Neuronal stem cell (in vitro differentiated cells): Measurements from ENCODE around the gene C5orf58.
"Not testable (repeated sequence)": the region's sequence is repeated elsewhere in the genome, so short reads cannot be mapped to it uniquely, and the experiment has no call there.

ENCODE experiments used
- DNase-seq: peaks from one replicate; pipeline ENCODE4 v3.0.0-alpha.2; 2013; ENCODE audit warnings: low spot score
- H2AFZ ChIP-seq: one replicate; pipeline ENCODE4 v1.6.1; 2013; ENCODE audit warnings: mild to moderate bottlenecking, low read length, inconsistent platforms
- H2AK5ac ChIP-seq: 2 replicates; pipeline ENCODE4 v1.6.1; 2013; ENCODE audit warnings: low read depth, mild to moderate bottlenecking, inconsistent platforms, low read length, moderate library complexity, mixed read lengths
- H2BK120ac ChIP-seq: 2 replicates; pipeline ENCODE4 v1.6.1; 2013; ENCODE audit warnings: low read depth, mild to moderate bottlenecking, inconsistent platforms, low read length, moderate library complexity, mixed read lengths
- H2BK12ac ChIP-seq: one replicate; pipeline ENCODE4 v1.6.1; 2013; ENCODE audit warnings: low read length, inconsistent platforms
- H2BK15ac ChIP-seq: 2 replicates; pipeline ENCODE4 v1.6.1; 2013; ENCODE audit warnings: mild to moderate bottlenecking, low read length, inconsistent platforms, mixed read lengths
- H2BK5ac ChIP-seq: one replicate; pipeline ENCODE4 v1.6.1; 2013; ENCODE audit warnings: inconsistent platforms, mild to moderate bottlenecking, low read length, moderate library complexity
- H3K14ac ChIP-seq: one replicate; pipeline ENCODE4 v1.6.1; 2013; ENCODE audit warnings: low read length, inconsistent platforms
- H3K18ac ChIP-seq: 2 replicates; pipeline ENCODE4 v1.6.1; 2013; ENCODE audit warnings: low read length, inconsistent platforms
- H3K23ac ChIP-seq: 2 replicates; pipeline ENCODE4 v1.6.1; 2013; ENCODE audit warnings: low read depth, mild to moderate bottlenecking, mixed read lengths, low read length, inconsistent platforms; ENCODE audit not compliant: poor library complexity
- H3K27ac ChIP-seq: replicated peaks from 3 replicates; pipeline ENCODE4 v1.5.1; 2013; ENCODE audit warnings: low read length, inconsistent platforms
- H3K27me3 ChIP-seq, 3 experiments: 2 replicates each; pipeline ENCODE4 v1.6.1; 2013; ENCODE audit warnings: low read length in 3 of 3, mild to moderate bottlenecking in 2 of 3, inconsistent platforms in 1 of 3, low read depth in 1 of 3, mixed read lengths in 1 of 3, moderate library complexity in 1 of 3; ENCODE audit not compliant: control insufficient read depth in 3 of 3, insufficient read depth in 3 of 3
- H3K36me3 ChIP-seq, 2 donors: replicated peaks in 1 of 2; 2 replicates each; pipeline ENCODE4 v1.6.1; 2013; ENCODE audit warnings: low read length in 2 of 2; ENCODE audit not compliant: control insufficient read depth in 2 of 2, insufficient read depth in 2 of 2
- H3K4ac ChIP-seq: 2 replicates; pipeline ENCODE4 v1.6.1; 2013; ENCODE audit warnings: inconsistent platforms, mild to moderate bottlenecking, low read length, moderate library complexity
- H3K4me1 ChIP-seq, 2 donors: 1 replicate in 1 of 2; 2 replicates in 1 of 2; pipeline ENCODE4 v1.6.1; 2013; ENCODE audit warnings: low read length in 2 of 2, low read depth in 1 of 2; ENCODE audit not compliant: control insufficient read depth in 2 of 2, insufficient read depth in 1 of 2
- H3K4me2 ChIP-seq: one replicate; pipeline ENCODE4 v1.6.1; 2013; ENCODE audit warnings: mild to moderate bottlenecking, low read length, inconsistent platforms; ENCODE audit not compliant: insufficient read depth, poor library complexity, severe bottlenecking
- H3K4me3 ChIP-seq, 2 donors: 2 replicates each; pipeline ENCODE4 v1.5.1; 2013; ENCODE audit warnings: low read length in 2 of 2, mild to moderate bottlenecking in 2 of 2, inconsistent platforms in 1 of 2, moderate library complexity in 1 of 2
- H3K79me1 ChIP-seq: one replicate; pipeline ENCODE4 v1.6.1; 2013; ENCODE audit warnings: low read depth, mild to moderate bottlenecking, inconsistent platforms, low read length, moderate library complexity
- H3K9ac ChIP-seq: one replicate; pipeline ENCODE4 v1.6.1; 2013; ENCODE audit warnings: mild to moderate bottlenecking, low read depth, low read length, inconsistent platforms; ENCODE audit not compliant: poor library complexity
- H3K9me3 ChIP-seq, 2 donors: replicated peaks in 1 of 2; 2 replicates each; pipeline versions ENCODE3 to v1.6.1; 2013; ENCODE audit warnings: low read length in 2 of 2, mild to moderate bottlenecking in 2 of 2, inconsistent platforms in 1 of 2, low read depth in 1 of 2, mixed read lengths in 1 of 2, moderate library complexity in 1 of 2; ENCODE audit not compliant: control insufficient read depth in 2 of 2, insufficient read depth in 1 of 2
- H4K8ac ChIP-seq: one replicate; pipeline ENCODE4 v1.6.1; 2013; ENCODE audit warnings: low read depth, mild to moderate bottlenecking, inconsistent platforms, low read length, moderate library complexity
- H4K91ac ChIP-seq: one replicate; pipeline ENCODE4 v1.6.1; 2013; ENCODE audit warnings: low read length, low read depth, mild to moderate bottlenecking, inconsistent platforms; ENCODE audit not compliant: poor library complexity
- WGBS, 2 donors: extraction: QIAGEN DNeasy Blood & Tissue Kit; methylation state at CpG; one replicate each; pipeline ENCODE4 v1.1.7; 2013; ENCODE audit warnings: missing lambda C conversion rate in 2 of 2, mixed read lengths in 1 of 2; ENCODE audit not compliant: insufficient read length in 2 of 2, insufficient replicate concordance in 1 of 2; ENCODE audit errors: extremely low coverage in 2 of 2; 5-methylcytosine and 5-hydroxymethylcytosine counted together

The C5orf58 gene

GRCh38 chr5:170235876-170236864, 3.4 kb downstream of the C5orf58 start:
- Histone ChIP-seq H3K36me3 (no peaks in the 10 kb centered on the region), H3K9me3 (peaks cover 0 to 3% of the 10 kb centered on the region in 2 donors), H3K9ac (no peak overlapping the region), H2BK5ac (no peak overlapping the region), H2AK5ac (no peak overlapping the region), H3K4me1 (peaks cover 0 to 2% of the 10 kb centered on the region in 2 donors), H3K27me3 (no peaks in the 10 kb centered on the region), H4K8ac (no peak overlapping the region), H3K4me2 (no peak overlapping the region), H3K4ac (no peak overlapping the region), H2BK15ac (no peak overlapping the region), H3K4me3 (no peak overlapping the region), H3K14ac (no peak overlapping the region), H2BK12ac (no peak overlapping the region), H3K27ac (no peak overlapping the region), H4K91ac (no peak overlapping the region), H2BK120ac (no peak overlapping the region), H2AFZ (no peak overlapping the region), H3K23ac (no peak overlapping the region), H3K18ac (no peak overlapping the region), H3K79me1 (no peaks in the 10 kb centered on the region)
- WGBS, 2 donors = no CpG with 5 or more reads among the region's 3 CpGs
- DNase-seq = no peak

- H3K27ac ChIP-seq = no peak overlapping the region
- H2BK120ac ChIP-seq = no peak overlapping the region
- no peak overlapping the region for H3K4me3 ChIP-seq
- no peak overlapping the region for H2BK5ac ChIP-seq
- H3K4ac ChIP-seq = no peak overlapping the region
- H3K4me2 ChIP-seq = no peak overlapping the region
- H3K14ac ChIP-seq = no peak overlapping the region
- DNase-seq = no peak
- no peak overlapping the region for H2BK15ac ChIP-seq
- whole genome bisulfite sequencing, 2 donors = no CpG with 5 or more reads among the region's 1 CpG
- no peaks in the 10 kb centered on the region for H3K36me3 ChIP-seq
- no peak overlapping the region for H3K18ac ChIP-seq
- H3K23ac ChIP-seq = no peak overlapping the region
- H2AFZ ChIP-seq = no peak overlapping the region
- no peak overlapping the region for H4K91ac ChIP-seq
- no peak overlapping the region for H4K8ac ChIP-seq
- H3K9ac ChIP-seq = no peak overlapping the region
- H3K79me1 ChIP-seq = no peaks in the 10 kb centered on the region
- H3K9me3 ChIP-seq = no peaks in the 10 kb centered on the region
- H2AK5ac ChIP-seq = no peak overlapping the region
- no peak overlapping the region for H2BK12ac ChIP-seq
- no peaks in the 10 kb centered on the region for H3K27me3 ChIP-seq
- peaks cover 0 to 2% of the 10 kb centered on the region in 2 donors for H3K4me1 ChIP-seq
Measured at GRCh38 chr5:170238456-170239196, 5.8 kb downstream of the C5orf58 start.

- H3K4me3 ChIP-seq, DNase-seq, H2AK5ac ChIP-seq, H3K79me1 ChIP-seq, H4K8ac ChIP-seq, H3K27ac ChIP-seq, H2BK120ac ChIP-seq, H3K4ac ChIP-seq, H2AFZ ChIP-seq, H3K9me3 ChIP-seq, H2BK12ac ChIP-seq, H3K36me3 ChIP-seq, H3K4me1 ChIP-seq, H3K23ac ChIP-seq, H3K9ac ChIP-seq, H3K14ac ChIP-seq, H4K91ac ChIP-seq, H3K27me3 ChIP-seq, H2BK5ac ChIP-seq, H2BK15ac ChIP-seq, H3K18ac ChIP-seq: not testable (repeated sequence)
- H3K4me2 ChIP-seq = peak overlapping the region; percentile 11
- no CpG with 5 or more reads among the region's 23 CpGs for WGBS, 2 donors
Measured at GRCh38 chr5:170245436-170245835, 12.7 kb downstream of the C5orf58 start.
